SJSA1 (cell line): ENCODE results near the gene PRPF31. TPM values are rescaled to one million over a fixed set of nuclear protein-coding genes. Genes with fewer than 3 reads are reported as not detected.
"Not testable (repeated sequence)": the region's sequence is repeated elsewhere in the genome, so short reads cannot be mapped to it uniquely, and the experiment has no call there.

Experiments
- DNase-seq, 2 experiments: peaks; one replicate each; pipeline ENCODE4 v3.0.0-alpha.2; 2015 to 2020; ENCODE audit warnings: low spot score in 2 of 2, low read depth in 1 of 2
- H3K27ac ChIP-seq: fragments of 250-450 bp; sonication (Bioruptor Pico); 2 replicates; pipeline ENCODE4 v1.5.1; 2020; ENCODE audit warnings: mild to moderate bottlenecking, moderate library complexity
- H3K27me3 ChIP-seq: fragments of 250-450 bp; sonication (Bioruptor Pico); replicated peaks from 2 replicates; pipeline ENCODE4 v1.5.1; 2020; ENCODE audit warnings: mild to moderate bottlenecking, moderate library complexity
- H3K36me3 ChIP-seq: fragments of 250-450 bp; sonication (Bioruptor Pico); 2 replicates; pipeline ENCODE4 v1.5.1; 2020; ENCODE audit warnings: mild to moderate bottlenecking
- H3K4me1 ChIP-seq: fragments of 250-450 bp; sonication (Bioruptor Pico); replicated peaks from 2 replicates; pipeline ENCODE4 v1.6.1; 2021; ENCODE audit warnings: mild to moderate bottlenecking
- H3K4me3 ChIP-seq: fragments of 250-450 bp; sonication (Bioruptor Pico); 2 replicates; pipeline ENCODE4 v1.5.1; 2020; ENCODE audit warnings: mild to moderate bottlenecking
- H3K9me3 ChIP-seq: fragments of 250-450 bp; sonication (Bioruptor Pico); replicated peaks from 2 replicates; pipeline ENCODE4 v1.5.1; 2020; ENCODE audit warnings: mild to moderate bottlenecking
- total RNA-seq: library from RNA; depleted of rRNA; stranded (reverse); fragments of >200 nt; shearing (Covaris generic); gene quantifications from 2 replicates; pipeline ENCODE4 v1.2.3, GENCODE V29; 2014; rRNA removed

Gene PRPF31
- total RNA-seq, 1 experiment from 2014 or later, result 70.6 TPM

GRCh38 chr19:54171736-54172431 lies 56.3 kb downstream of the PRPF31 start:
- H3K36me3 ChIP-seq, H3K9me3 ChIP-seq, H3K27me3 ChIP-seq: not testable (repeated sequence)

GRCh38 chr19:54172471-54173358 lies 57.2 kb downstream of the PRPF31 start, which contains the start of gene TMC4:
TSS of gene TMC4 (minus strand) at chr19:54173160. CDS start at chr19:54173117, 43 bp downstream.
- Histone ChIP-seq H3K4me1 (peaks cover 3% of the 10 kb centered on the region; the same call in 1 of the 2 replicates), H3K27ac (no peak within 1 kb of the TSS), H3K27me3 (no peaks in the 10 kb centered on the region), H3K4me3 (no peak within 1 kb of the TSS), H3K9me3 (no peaks in the 10 kb centered on the region), H3K36me3 (peaks cover 8% of the 10 kb centered on the region; the same call in 1 of the 2 replicates)
- no peak for DNase-seq

More at GRCh38 chr19:54171736-54172431, 56.3 kb downstream of the PRPF31 start:
- DNase-seq, H3K4me1 ChIP-seq, H3K4me3 ChIP-seq, H3K27ac ChIP-seq: not testable (repeated sequence)

- H3K27me3 ChIP-seq, result no peaks in the 10 kb centered on the region
- H3K36me3 ChIP-seq, result peaks cover 13% of the 10 kb centered on the region
- DNase-seq, result no peak
- H3K4me1 ChIP-seq, result peaks cover 1% of the 10 kb centered on the region; the same call in 1 of the 2 replicates
- no peak overlapping the region for H3K4me3 ChIP-seq
- H3K9me3 ChIP-seq, result no peaks in the 10 kb centered on the region
- H3K27ac ChIP-seq, result no peak overlapping the region
Observed at GRCh38 chr19:54173359-54173699, 57.8 kb downstream of the PRPF31 start.

GRCh38 chr19:54173951-54174834 lies 58.6 kb downstream of the PRPF31 start:
- Histone ChIP-seq H3K27me3 (no peaks in the 10 kb centered on the region), H3K4me1 (no peaks in the 10 kb centered on the region), H3K27ac (no peak overlapping the region), H3K36me3 (peaks cover 22% of the 10 kb centered on the region), H3K9me3 (no peaks in the 10 kb centered on the region), H3K4me3 (no peak overlapping the region)
- DNase-seq, result no peak

GRCh38 chr19:54178581-54179261 lies 63.2 kb downstream of the PRPF31 start:
- no peaks in the 10 kb centered on the region for H3K27me3 ChIP-seq
- H3K4me1 ChIP-seq, result no peaks in the 10 kb centered on the region
- no peak overlapping the region for H3K27ac ChIP-seq
- DNase-seq, result no peak
- H3K9me3 ChIP-seq, result no peaks in the 10 kb centered on the region
- H3K36me3 ChIP-seq, result peaks cover 51% of the 10 kb centered on the region
- no peak overlapping the region for H3K4me3 ChIP-seq

- Histone ChIP-seq H3K4me3 (no peak overlapping the region), H3K27me3 (no peaks in the 10 kb centered on the region), H3K9me3 (no peaks in the 10 kb centered on the region), H3K36me3 (peaks cover 53% of the 10 kb centered on the region), H3K27ac (no peak overlapping the region), H3K4me1 (no peaks in the 10 kb centered on the region)
- DNase-seq, result no peak
Observed at GRCh38 chr19:54179262-54179852, 63.8 kb downstream of the PRPF31 start.

- H3K27ac ChIP-seq, result no peak overlapping the region
- no peak for DNase-seq
Observed at GRCh38 chr19:54179921-54180461, 64.4 kb downstream of the PRPF31 start.

GRCh38 chr19:54180691-54181091 lies 65.1 kb downstream of the PRPF31 start:
- H3K27ac ChIP-seq, result no peak overlapping the region
- no peaks in the 10 kb centered on the region for H3K4me1 ChIP-seq
- H3K27me3 ChIP-seq, result no peaks in the 10 kb centered on the region
- H3K4me3 ChIP-seq, result no peak overlapping the region
- H3K36me3 ChIP-seq, result peaks cover 53% of the 10 kb centered on the region
- no peak for DNase-seq
- no peaks in the 10 kb centered on the region for H3K9me3 ChIP-seq

More at GRCh38 chr19:54179921-54180461, 64.4 kb downstream of the PRPF31 start:
- no peaks in the 10 kb centered on the region for H3K4me1 ChIP-seq
- no peak overlapping the region for H3K4me3 ChIP-seq
- no peaks in the 10 kb centered on the region for H3K27me3 ChIP-seq
- no peaks in the 10 kb centered on the region for H3K9me3 ChIP-seq
- H3K36me3 ChIP-seq, result peaks cover 53% of the 10 kb centered on the region

Other genes starting within 250 kb of the PRPF31 start
- gene MYADM, start 247.9 kb upstream of the PRPF31 start, total RNA-seq, result 35.7 and 39.7 TPM in 2 replicates
- not detected in 2 replicates for gene PRKCG, start 233.6 kb upstream of the PRPF31 start, total RNA-seq
- not detected in 2 replicates for gene CACNG7, start 206.5 kb upstream of the PRPF31 start, total RNA-seq
- gene CACNG8, start 152.8 kb upstream of the PRPF31 start, total RNA-seq, result not detected in 2 replicates
- gene CACNG6, start 124.1 kb upstream of the PRPF31 start, total RNA-seq, result 0.11 TPM in 1 of 2 replicates, not detected in the other
- gene VSTM1, start 51.9 kb upstream of the PRPF31 start, total RNA-seq, result not detected in 2 replicates
- not detected in 2 replicates for gene TARM1, start 34.4 kb upstream of the PRPF31 start, total RNA-seq
- gene OSCAR, start 15.0 kb upstream of the PRPF31 start, total RNA-seq, result not detected in 2 replicates
- gene NDUFA3, start 12.9 kb upstream of the PRPF31 start, total RNA-seq, result 24.2 and 51.7 TPM in 2 replicates
- 31.7 and 48.5 TPM in 2 replicates for gene TFPT, start 97 bp upstream of the PRPF31 start, total RNA-seq
- gene CNOT3, start 22.0 kb downstream of the PRPF31 start, total RNA-seq, result 13.9 and 14.2 TPM in 2 replicates
- 15.8 and 18.9 TPM in 2 replicates for gene LENG1, start 44.0 kb downstream of the PRPF31 start, total RNA-seq
- 0.11 TPM in 1 of 2 replicates, not detected in the other for gene TMC4, start 57.4 kb downstream of the PRPF31 start, total RNA-seq
- gene MBOAT7, start 73.8 kb downstream of the PRPF31 start, total RNA-seq, result 97.7 and 118 TPM in 2 replicates
- 85.4 and 106 TPM in 2 replicates for gene TSEN34, start 75.6 kb downstream of the PRPF31 start, total RNA-seq
- 1,209 and 2,142 TPM in 2 replicates for gene RPS9, start 85.1 kb downstream of the PRPF31 start, total RNA-seq
- gene LILRB3, start 107.3 kb downstream of the PRPF31 start, total RNA-seq, result not detected in 2 replicates
- gene LILRA6, start 127.0 kb downstream of the PRPF31 start, total RNA-seq, result not detected in 2 replicates
- gene LILRB5, start 141.5 kb downstream of the PRPF31 start, total RNA-seq, result not detected in 2 replicates
- not detected in 2 replicates for gene LILRB2, start 165.4 kb downstream of the PRPF31 start, total RNA-seq
- gene LILRA5, start 197.4 kb downstream of the PRPF31 start, total RNA-seq, result not detected in 2 replicates
- gene LILRA4, start 223.4 kb downstream of the PRPF31 start, total RNA-seq, result not detected in 2 replicates
- gene LAIR1, start 249.2 kb downstream of the PRPF31 start, total RNA-seq, result not detected in 2 replicates